Kidney (tissue), 14 donors: ENCODE measurements around the gene CLMN. TPM values are rescaled to one million over a fixed set of nuclear protein-coding genes. Genes with fewer than 3 reads are reported as not detected.
A peak's percentile ranks its signal among the peaks of the same experiment; 100 is the strongest.

Experiments used
- DNase-seq, 5 donors: peaks; one replicate each; pipeline ENCODE4 v3.0.0-alpha.2; 2013 to 2020
- FAIRE-seq: peaks from 2 replicates; lab custom pipeline; 2012; peaks lifted over from hg19 to GRCh38; lab: Jason Lieb, UNC
- H3K27ac ChIP-seq, 2 donors: one replicate each; pipeline ENCODE4 v1.7.0; 2013; ENCODE audit warnings: low read depth in 2 of 2, low read length in 2 of 2, inconsistent platforms in 1 of 2
- H3K27me3 ChIP-seq: one replicate; pipeline ENCODE4 v1.7.1; 2013; ENCODE audit warnings: low read length, inconsistent platforms; ENCODE audit not compliant: control insufficient read depth, insufficient read depth
- H3K36me3 ChIP-seq, 3 donors: one replicate each; pipeline versions ENCODE4 v1.7.0 to v1.7.1; 2013; ENCODE audit warnings: low read length in 3 of 3, control low read depth in 1 of 3, inconsistent platforms in 1 of 3; ENCODE audit not compliant: insufficient read depth in 3 of 3, control insufficient read depth in 2 of 3
- H3K4me1 ChIP-seq, 3 donors: one replicate each; pipeline versions ENCODE4 v1.7.0 to v1.7.1; 2013; ENCODE audit warnings: low read length in 3 of 3, inconsistent platforms in 1 of 3, low read depth in 1 of 3; ENCODE audit not compliant: control insufficient read depth in 2 of 3, insufficient read depth in 2 of 3
- H3K4me3 ChIP-seq, 3 donors: one replicate each; pipeline versions ENCODE4 v1.7.0 to v1.8.1; 2013; ENCODE audit warnings: low read length in 3 of 3, control low read depth in 1 of 3, inconsistent platforms in 1 of 3
- H3K9ac ChIP-seq, 3 donors: one replicate each; pipeline versions ENCODE4 v1.7.0 to v1.7.1; 2013; ENCODE audit warnings: low read length in 3 of 3, control low read depth in 1 of 3, inconsistent platforms in 1 of 3
- H3K9me3 ChIP-seq, 3 donors: one replicate each; pipeline versions ENCODE4 v1.7.0 to v1.7.1; 2013; ENCODE audit warnings: low read length in 3 of 3, control low read depth in 1 of 3, inconsistent platforms in 1 of 3; ENCODE audit not compliant: control insufficient read depth in 2 of 3, insufficient read depth in 1 of 3
- CTCF ChIP-seq: IDR thresholded peaks from 3 replicates; pipeline ENCODE4 v1.5.1; 2012; ENCODE audit warnings: mild to moderate bottlenecking, moderate library complexity, borderline replicate concordance; ENCODE audit not compliant: insufficient read depth; ENCODE audit errors: extremely low read depth
- intact Hi-C: fragments of 100-400 bp; cut with DNase I; formaldehyde crosslinking; loops from one replicate; pipeline ENCODE4 v1.11.1; 2022
- polyA plus RNA-seq: library from polyadenylated mRNA; stranded (reverse); fragments of 350-450 nt; fragmentation: Illumina TruSeq; extraction: RNeasy Lipid Tissue Mini Kit (QIAGEN cat#74804); gene quantifications from one replicate; pipeline ENCODE4 v1.2.3, GENCODE V29; 2014; ENCODE audit warnings: low read depth, low replicate concordance; ENCODE audit not compliant: insufficient read depth
- total RNA-seq: library from RNA; stranded (reverse); fragmentation: NEBNext Ultra II Directional; extraction: Animal tissue kit (Norgen Biotek cat#: 25700); gene quantifications from one replicate; pipeline ENCODE4 v1.2.1, GENCODE V29; 2021
- donor health status: control.
- donor health status: control.
- donor health status: control.
- donor health status: control.
- donor health status: control.
- donor health status: DM: yes; HTN: yes; CAD: no.
- donor health status: Normal renal cell carcinoma (clear cell type).

The CLMN gene
- total and polyA plus RNA-seq, 2 donors from 2014 or later: 33.1 to 151 TPM

GRCh38 chr14:95309261-95310051 lies 10.3 kb downstream of the CLMN start:
- no peak overlapping the region for H3K9ac ChIP-seq
- DNase-seq: peak in 1 of 5 donors; percentile 12
- peak overlapping the region in 1 of 2 donors; percentile 32 for H3K27ac ChIP-seq
- H3K4me3 ChIP-seq: no peak overlapping the region
- H3K9me3 ChIP-seq: no peaks in the 10 kb centered on the region
- intact Hi-C loops: no loop called here
- H3K4me1 ChIP-seq: peaks cover 0 to 56% (median 50%) of the 10 kb centered on the region in 3 donors
- no peak for FAIRE-seq
- H3K36me3 ChIP-seq: no peaks in the 10 kb centered on the region
- TF ChIP-seq CTCF: no peak
- no peaks in the 10 kb centered on the region for H3K27me3 ChIP-seq

DNA sequence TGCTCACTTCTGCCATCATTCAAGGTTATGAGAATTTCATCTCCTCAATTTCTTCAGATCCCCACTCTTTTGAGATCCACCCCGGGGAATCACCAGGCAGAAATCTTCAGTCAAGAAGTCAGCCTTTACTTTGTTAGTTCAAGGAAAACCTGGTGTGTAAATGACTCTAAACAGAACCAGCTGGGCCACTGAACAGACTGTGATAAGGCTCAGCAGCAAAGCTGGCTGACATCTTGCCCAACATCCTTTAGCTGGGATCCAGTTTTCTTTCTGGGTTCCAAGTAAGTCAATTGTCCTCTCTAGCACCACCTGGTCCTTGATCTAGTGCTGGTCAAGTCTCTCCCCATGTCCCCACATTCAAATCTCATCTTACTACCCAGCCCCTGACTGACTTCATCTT lies 11.6 kb downstream of the CLMN start:
- no peaks in the 10 kb centered on the region for H3K27me3 ChIP-seq
- TF ChIP-seq CTCF: no peak
- H3K36me3 ChIP-seq: no peaks in the 10 kb centered on the region
- peak overlapping the region; percentile 54 to 73 for H3K27ac ChIP-seq
- intact Hi-C loops: no loop called here
- H3K4me1 ChIP-seq: peaks cover 0 to 51% (median 50%) of the 10 kb centered on the region in 3 donors
- FAIRE-seq (no peak), DNase-seq (no peak)
- H3K9me3 ChIP-seq: no peaks in the 10 kb centered on the region
- no peak overlapping the region for H3K4me3 ChIP-seq
- peak overlapping the region in 1 of 3 donors; percentile 23 for H3K9ac ChIP-seq

GRCh38 chr14:95307402-95308041 lies 12.2 kb downstream of the CLMN start:
- TF ChIP-seq CTCF: no peak
- Histone ChIP-seq H3K27ac (peak overlapping the region; percentile 54 to 73), H3K4me1 (peaks cover 0 to 53% (median 48%) of the 10 kb centered on the region in 3 donors), H3K36me3 (no peaks in the 10 kb centered on the region), H3K9me3 (no peaks in the 10 kb centered on the region), H3K9ac (peak overlapping the region in 1 of 3 donors; percentile 49), H3K4me3 (peak overlapping the region in 2 of 3 donors; percentile 4 to 10), H3K27me3 (no peaks in the 10 kb centered on the region)
- intact Hi-C loops: no loop called here
- DNase-seq (peak in 4 of 5 donors; percentile 43 to 72 (median 64)), FAIRE-seq (no peak)
